Activated T-cell treated with anti-CD3 and anti-CD28 coated beads, Interleukin-2, amount 50 U/mL, for 48 hours (primary cell): ENCODE measurements around the gene RXRG.
A peak's percentile ranks its signal among the peaks of the same experiment; 100 is the strongest.

Experiments
- DNase-seq, 2 experiments: peaks; one replicate each; pipeline ENCODE4 v3.0.0-alpha.2; 2020

Gene RXRG

DNA sequence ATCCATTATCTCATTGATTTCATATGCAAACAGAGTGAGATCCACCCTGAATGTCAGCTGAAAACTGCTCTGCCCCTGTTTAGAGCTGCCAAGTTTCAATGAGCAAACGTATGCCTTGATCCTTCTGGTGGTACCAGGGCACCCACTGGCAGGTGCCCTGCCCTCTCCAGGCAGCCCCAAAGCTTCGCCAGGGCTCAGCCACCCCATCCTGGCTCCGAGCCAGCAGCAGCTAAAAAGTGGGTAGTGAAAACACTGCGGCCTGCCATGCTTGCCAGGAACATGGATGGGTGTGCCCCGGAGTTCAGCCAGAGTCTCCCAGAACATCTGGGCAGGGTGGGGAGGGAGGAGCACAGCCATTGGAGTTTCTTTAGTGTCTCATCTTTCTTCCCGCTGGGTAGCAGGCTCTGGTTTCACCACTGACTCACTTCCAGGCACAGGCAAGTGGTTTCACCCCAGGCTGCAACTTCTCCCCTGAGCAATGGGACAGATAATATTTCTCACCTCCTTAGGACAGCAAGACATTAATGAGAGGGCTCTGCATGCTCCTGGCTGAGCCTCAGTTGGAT is 80.3 kb downstream of the RXRG start:
- no peak for DNase-seq

DNA sequence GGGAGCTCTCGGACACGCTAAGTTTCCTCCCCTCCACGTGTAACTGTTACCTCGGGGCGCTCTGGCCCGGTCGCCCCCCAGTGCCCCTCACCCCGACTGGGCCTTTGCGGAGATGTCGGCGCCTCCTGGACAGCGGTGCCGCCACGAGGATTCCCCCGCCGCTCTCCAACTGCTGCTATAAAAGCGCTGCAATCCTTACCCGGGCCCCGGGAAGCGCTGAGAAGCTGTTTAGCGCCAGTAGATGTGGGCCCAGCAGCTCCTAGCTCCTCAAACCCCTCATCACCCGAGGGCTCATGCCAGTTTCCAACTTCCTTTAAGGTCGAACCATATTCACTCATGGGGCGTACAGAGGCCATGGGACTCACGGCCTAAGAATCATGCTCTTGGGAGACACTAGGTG is 88.0 kb downstream of the RXRG start:
- no peak for DNase-seq

DNA sequence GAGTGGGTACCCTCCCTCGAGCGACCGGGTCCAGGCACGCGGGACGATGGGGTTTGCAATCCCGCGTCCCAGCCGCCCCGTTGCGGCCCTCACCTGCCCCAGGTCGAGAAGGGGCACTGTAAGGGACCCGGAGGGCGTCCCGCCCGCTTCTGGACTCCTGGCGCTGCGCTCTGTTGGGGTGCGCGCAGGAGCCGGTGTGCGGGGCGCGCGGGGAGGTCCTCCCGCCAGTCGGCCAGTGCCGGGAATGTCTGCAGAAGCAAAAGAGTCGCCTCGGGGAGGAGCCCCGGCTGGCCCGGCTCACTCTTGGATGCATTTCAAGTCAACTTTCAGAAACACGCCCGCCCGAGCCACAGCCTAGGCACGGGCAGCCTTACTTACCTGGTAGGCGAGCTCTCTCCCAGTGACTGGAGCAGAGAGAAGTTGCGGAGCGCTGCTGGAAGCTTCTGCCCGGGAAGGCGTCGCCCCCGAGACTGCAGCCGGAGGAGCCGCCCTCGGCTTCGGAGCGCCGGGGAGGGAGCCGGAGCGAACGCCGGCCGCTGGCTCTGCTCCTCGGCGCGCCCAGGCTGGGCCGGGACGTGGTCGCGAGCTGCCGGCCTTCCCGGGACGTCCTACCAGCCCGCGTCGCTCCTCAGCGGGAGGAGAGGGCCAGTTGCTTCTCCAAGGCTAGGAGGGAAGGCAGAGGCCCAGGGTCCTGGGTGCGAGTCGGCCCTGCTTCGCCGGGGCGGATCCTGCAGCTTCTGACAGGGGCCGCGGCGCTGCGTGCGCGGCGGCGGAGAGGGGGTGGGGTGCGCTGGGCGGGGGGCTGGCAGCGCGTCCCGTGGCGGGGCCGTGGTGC is 88.7 kb downstream of the RXRG start, which contains the start of gene LMX1A:
TSS of gene LMX1A (minus strand) at position 739 of the 835 bp plus-strand sequence. CDS start 1,156 bp downstream, outside the sequence.
- peak; percentile 30 to 34 for DNase-seq

DNA sequence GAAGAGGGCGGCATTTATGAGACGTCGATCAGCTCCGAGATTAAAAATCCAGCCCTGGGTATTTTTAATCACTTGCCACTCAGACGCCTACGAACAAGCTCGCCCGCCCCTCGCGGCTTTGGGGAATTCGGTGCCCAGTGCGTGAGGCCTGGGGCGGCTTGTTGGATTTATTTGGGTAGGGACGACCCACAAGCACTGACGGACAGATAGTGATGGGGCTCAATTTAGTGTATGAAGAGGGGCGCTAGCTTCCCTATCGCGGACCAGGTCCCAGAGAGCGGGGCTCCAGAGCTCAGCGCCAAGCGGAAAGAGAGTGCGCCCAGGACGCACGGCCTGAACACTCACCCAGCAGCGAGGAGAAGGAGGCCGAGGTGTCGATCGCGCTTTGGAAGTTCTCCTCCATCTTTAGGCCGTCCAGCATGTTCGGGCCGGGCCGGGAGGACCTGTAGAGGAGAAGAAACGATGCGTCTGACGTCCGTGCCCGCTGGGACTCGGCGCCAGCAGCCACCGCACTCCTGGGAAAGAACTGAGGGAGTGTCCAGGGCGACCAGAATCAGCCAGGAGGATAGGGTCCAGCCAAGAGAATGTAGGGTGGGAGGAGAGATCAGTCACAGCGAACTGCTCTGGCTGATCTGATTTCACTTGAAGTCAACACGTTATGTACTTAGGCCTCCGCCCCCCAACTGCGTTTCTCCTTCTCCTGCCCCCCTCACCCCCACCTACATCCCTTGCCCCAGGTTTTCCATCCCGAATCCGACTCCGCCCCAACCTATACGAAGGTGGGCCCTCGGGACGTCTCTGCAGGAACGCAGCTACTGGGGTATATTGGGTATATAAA is 89.6 kb downstream of the RXRG start:
- DNase-seq = peak; percentile 28 to 30

DNA sequence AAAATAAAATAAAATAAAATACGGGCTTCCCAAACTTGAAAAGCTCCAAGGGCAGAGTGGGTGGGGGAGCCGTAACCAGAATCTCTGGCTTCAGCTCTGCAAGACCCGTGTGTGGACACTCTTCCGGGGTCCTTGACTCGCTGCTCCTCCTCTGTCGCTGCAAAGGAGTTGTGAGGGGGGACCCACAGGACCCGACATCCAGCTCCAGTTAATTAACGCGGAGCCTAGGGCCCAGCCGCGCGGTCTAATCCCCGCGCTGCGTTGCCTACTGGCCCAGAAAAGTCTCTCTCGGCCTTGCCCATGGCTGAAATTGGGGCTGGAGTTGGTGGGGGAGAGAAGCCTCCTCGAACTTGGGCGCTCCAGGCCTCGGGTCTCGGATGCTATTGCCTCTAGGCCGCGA is 90.2 kb downstream of the RXRG start:
- DNase-seq = peak in 1 of 2 experiments; percentile 20

DNA sequence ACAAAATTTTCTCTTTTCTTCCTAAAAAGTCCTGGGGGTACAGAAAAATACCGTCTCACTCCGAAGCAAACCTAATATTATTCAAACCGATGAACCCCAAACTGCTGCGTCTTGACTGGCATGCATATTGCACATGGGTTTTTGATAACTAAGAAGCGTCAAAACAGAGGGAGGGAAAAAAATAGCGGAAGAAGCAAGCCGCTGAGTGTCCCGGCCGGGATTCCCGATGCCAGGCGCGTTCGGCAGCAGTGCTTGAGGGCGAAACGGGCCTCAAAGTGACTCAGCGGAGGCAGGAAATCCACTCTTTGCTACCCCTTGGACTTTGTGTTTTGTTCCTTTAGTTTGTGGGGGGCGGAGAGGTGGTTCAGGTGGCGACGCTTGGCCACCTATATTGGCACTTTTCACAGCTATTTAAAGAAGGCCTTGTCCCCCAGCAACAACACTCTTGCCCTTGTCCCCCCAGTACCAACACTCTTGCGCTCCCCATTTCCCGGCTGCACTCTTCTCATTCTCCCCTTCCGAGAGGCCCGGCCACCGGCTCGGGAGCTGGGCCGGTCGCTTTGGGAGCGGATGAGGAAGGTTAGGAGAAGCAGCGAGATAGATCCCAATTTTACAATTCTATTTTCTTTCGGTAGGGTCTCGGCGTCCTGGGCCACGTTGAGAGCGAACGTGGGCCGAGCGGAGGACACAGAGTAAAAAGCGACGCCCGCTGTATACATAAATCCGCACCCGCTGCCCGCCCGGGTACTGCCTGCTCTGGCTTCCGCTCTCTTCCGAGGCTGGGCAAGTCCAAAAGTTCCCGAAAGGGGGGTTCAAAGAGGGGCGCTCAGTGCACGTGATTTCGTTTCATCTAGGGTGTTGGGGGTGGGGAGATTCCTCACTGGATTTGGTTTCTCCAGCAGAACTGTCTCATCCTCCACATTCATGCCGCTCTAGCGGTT is 90.9 kb downstream of the RXRG start:
- DNase-seq = no peak

DNA sequence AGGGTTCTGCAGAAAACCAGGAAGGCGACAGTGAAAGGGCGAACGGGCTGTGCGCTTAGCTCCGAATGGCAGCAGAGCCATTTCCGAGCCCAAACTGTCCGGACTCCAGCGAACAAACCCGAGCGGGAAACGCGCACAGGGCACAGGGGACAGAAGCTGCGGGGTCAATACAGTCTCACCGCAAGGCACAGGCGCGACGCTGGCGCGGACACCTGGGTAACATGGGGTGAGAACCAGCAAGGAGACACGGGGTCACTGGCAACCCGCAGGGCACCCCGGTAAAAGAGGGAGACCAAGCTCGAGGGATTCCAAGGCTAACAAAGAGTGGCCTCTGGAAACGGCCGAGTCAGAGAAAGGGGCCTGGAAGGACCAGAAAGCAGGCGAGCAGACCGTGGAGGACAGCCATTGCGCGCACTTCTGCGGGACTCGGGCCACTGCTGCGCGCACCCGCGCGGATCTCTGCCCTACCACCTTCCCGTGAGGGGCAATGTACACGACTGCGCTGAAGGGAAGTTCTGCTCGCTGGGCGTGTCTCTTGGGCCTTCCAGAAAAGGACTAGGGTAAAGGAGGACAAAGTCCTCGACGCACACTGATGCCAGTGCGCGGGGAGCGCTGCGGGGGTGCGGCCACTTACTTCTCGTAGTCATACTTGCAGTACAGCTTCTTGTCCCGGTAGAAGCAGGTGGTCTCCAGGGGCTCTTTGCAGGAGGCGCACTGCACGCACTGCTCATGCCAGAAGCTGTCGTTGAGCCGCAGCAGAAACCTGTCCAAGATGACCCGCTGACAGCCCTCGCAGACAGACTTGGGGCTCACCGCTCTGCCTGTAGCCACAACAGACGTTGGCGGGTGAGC is 92.3 kb downstream of the RXRG start:
- peak; percentile 23 to 25 for DNase-seq

DNA sequence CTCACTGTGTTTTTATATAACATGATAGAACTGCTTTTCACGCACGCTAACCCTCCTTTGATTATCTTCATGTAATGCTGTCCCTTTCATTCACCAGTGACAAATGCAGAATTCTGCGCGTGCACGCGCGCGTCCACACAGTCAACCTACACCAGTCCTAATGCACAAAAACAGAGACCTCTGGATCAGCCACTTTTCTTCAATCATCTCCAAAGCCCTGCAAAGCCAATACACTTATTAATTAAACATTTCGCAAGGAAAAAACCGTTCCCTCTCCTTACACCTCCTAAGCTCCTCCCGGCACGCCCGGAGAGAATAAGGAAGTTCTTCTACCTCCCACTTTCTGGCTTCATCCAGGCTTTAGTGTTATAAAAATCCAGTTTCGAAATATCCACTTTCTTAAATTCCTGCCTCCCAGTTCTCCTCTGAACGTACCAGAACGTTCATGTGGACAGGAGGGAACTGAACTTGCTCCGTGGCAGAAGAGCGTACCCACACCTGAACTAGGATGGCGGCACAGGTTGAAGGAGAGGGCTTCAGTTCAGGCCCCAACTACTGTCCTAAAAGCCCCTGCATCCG is 93.0 kb downstream of the RXRG start:
- DNase-seq = no peak
